Activated T-cell treated with anti-CD3 and anti-CD28 coated beads, Interleukin-2, amount 50 U/mL, for 72 hours (primary cell): Measurements from ENCODE around the gene ZNF350. TPM values are rescaled to one million over a fixed set of nuclear protein-coding genes. Genes with fewer than 3 reads are reported as not detected.

Experiments used
- ATAC-seq, 2 donors: fragments of 150-1000 bp; cut with Tn5 transposase; replicated peaks in 1 of 2; 2 replicates each; pipeline ENCODE4 v1.10.0; 2021; ENCODE audit warnings: moderate library complexity in 2 of 2, mild to moderate bottlenecking in 1 of 2
- DNase-seq, 2 donors: peaks; one replicate each; pipeline ENCODE4 v3.0.0; 2021 to 2022; ENCODE audit warnings: mixed read lengths in 1 of 2
- H3K27ac Mint-ChIP-seq: one replicate; pipeline ENCODE4 v1.8.0; 2022; ENCODE audit warnings: mild to moderate bottlenecking, moderate library complexity, mixed read lengths
- H3K27me3 Mint-ChIP-seq: one replicate; pipeline ENCODE4 v1.8.0; 2022; ENCODE audit warnings: low read depth, mixed read lengths
- H3K36me3 Mint-ChIP-seq, 2 donors: one replicate each; pipeline ENCODE4 v1.8.0; 2022; ENCODE audit warnings: mixed read lengths in 2 of 2, mild to moderate bottlenecking in 1 of 2; ENCODE audit not compliant: insufficient read depth in 2 of 2
- H3K4me1 Mint-ChIP-seq: one replicate; pipeline ENCODE4 v1.8.0; 2022; ENCODE audit warnings: low read depth, mixed read lengths
- H3K4me3 Mint-ChIP-seq, 2 donors: one replicate each; pipeline ENCODE4 v1.8.0; 2022; ENCODE audit warnings: mild to moderate bottlenecking in 2 of 2, mixed read lengths in 2 of 2, moderate library complexity in 2 of 2
- H3K9me3 Mint-ChIP-seq, 2 donors: one replicate each; pipeline ENCODE4 v1.8.0; 2022; ENCODE audit warnings: mixed read lengths in 2 of 2
- total RNA-seq, 2 donors: library from RNA; stranded (reverse); gene quantifications; one replicate each; pipeline ENCODE4 v1.2.3, GENCODE V29; 2022

Gene ZNF350
- total RNA-seq, 2 donors from 2014 or later = 10.9 to 15.6 TPM

DNA sequence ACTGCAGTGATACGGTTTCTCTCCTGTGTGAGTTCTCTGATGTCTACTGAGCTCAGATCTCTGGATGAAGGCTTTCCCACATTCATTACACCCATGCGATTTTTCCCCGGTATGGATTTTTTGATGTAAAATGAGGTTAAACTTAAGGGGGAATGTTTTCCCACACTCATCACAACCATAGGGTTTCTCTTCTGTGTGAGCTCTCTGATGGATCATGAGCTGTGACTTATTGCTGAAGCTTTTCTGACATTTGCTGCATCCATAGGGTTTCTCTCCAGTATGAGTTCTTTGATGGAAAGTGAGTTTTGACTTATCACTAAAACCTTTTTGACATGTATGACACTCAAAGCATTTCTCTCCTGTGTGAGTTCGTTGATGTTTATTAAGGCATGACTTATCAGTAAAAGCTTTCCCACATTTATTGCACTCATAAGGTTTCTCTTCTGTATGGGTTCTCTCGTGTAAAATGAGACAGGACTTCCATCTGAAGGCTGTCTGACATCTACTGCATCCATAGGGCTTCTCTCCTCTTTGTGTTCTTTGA lies 71.2 kb downstream of the ZNF350 start:
- Mint-ChIP-seq H3K4me3 (no peak overlapping the region), H3K36me3 (peaks cover 33 to 46% of the 10 kb centered on the region in 2 donors), H3K27me3 (no peaks in the 10 kb centered on the region), H3K9me3 (peaks cover 35 to 36% of the 10 kb centered on the region in 2 donors), H3K27ac (no peak overlapping the region), H3K4me1 (no peaks in the 10 kb centered on the region)
- ATAC-seq (no peak), DNase-seq (no peak)

Other genes with a start within 250 kb of the ZNF350 start
- not detected for gene FPR1, start 235.0 kb downstream of the ZNF350 start, total RNA-seq
- gene FPR2, start 225.7 kb downstream of the ZNF350 start, total RNA-seq = not detected
- not detected for gene FPR3, start 191.7 kb downstream of the ZNF350 start, total RNA-seq
- gene ZNF577, start 98.9 kb downstream of the ZNF350 start, total RNA-seq = 10 to 100 TPM in 1 of 2 donors, 1 to 10 TPM in 1; 9.4 to 11.0 TPM
- 10 to 100 TPM; 11.0 to 17.8 TPM for gene ZNF649, start 81.8 kb downstream of the ZNF350 start, total RNA-seq
- 1 to 10 TPM; 4.2 to 4.3 TPM for gene ZNF613, start 59.4 kb downstream of the ZNF350 start, total RNA-seq
- gene ZNF615, start 21.4 kb upstream of the ZNF350 start, total RNA-seq = 10 to 100 TPM; 10.2 to 11.8 TPM
- gene ZNF614, start 41.5 kb upstream of the ZNF350 start, total RNA-seq = 10 to 100 TPM; 11.5 TPM
- gene ZNF432, start 62.0 kb upstream of the ZNF350 start, total RNA-seq = 10 to 100 TPM; 13.1 to 14.3 TPM
- 10 to 100 TPM; 18.4 to 20.8 TPM for gene ZNF841, start 108.9 kb upstream of the ZNF350 start, total RNA-seq
- 10 to 100 TPM; 10.4 to 12.1 TPM for gene ZNF616, start 153.1 kb upstream of the ZNF350 start, total RNA-seq
- gene ZNF836, start 184.8 kb upstream of the ZNF350 start, total RNA-seq = 10 to 100 TPM; 15.3 to 18.2 TPM
- 100 to 1,000 TPM; 160 to 181 TPM for gene PPP2R1A, start 203.2 kb upstream of the ZNF350 start, total RNA-seq